IPS-11a (cell line): Measurements from ENCODE around the gene ACSF2.

Source experiments
- H3K4me3 ChIP-seq: one replicate; pipeline ENCODE4 v1.5.1; 2013; ENCODE audit warnings: low read depth, low read length, control low read depth

Gene ACSF2

GRCh38 chr17:50476545-50477315 is 50.7 kb downstream of the ACSF2 start:
- no peak overlapping the region for H3K4me3 ChIP-seq

- no peak overlapping the region for H3K4me3 ChIP-seq
These were observed 52.0 kb downstream of the ACSF2 start for GRCh38 chr17:50477976-50478375.

DNA sequence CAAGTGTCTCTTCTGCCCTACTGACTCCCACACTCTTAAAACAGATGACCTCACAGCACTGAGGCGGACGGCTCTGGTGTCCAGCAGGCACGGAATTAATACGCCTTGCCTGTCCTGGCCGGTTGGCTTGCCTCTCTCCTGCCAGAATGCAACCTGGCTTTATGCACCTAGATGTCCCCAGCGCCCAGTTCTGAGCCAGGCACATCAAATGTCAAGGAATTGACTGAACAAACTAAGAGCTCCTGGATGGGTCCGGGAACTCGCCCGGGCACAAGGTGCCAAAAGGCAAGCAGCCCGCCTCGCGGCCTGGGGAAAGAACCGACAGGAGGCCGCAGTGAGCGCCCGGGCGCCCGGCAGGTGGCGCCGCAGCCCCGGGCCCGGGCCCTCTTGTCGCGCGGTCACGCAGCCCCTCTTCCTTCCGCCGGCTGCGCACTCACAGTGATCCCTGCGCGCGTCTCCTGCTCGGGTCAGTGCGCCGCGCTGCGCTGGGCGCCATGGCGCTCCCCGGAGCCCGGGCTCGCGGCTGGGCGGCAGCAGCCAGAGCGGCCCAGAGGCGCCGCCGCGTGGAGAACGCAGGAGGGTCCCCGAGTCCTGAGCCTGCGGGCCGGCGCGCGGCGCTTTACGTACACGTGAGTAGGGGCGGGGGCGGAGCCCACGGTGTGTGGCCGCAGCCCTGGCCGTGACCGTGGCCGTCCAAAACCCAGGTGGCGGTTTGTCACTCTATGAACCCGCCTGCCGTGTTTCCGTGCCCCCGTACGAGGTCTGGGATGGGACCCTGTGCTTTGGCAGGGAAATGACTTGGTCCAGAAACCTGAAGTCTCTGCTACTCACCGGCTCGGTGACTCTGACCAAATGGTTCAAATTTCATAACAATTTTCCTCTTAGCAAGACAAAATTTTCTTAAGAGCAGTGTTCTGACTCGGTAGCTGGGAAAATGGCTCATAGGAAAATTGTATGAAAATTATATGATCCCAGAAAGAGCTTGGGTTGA is 52.7 kb downstream of the ACSF2 start, which contains the start of gene RSAD1:
Gene RSAD1 (plus strand): TSS at position 470 of the 991 bp plus-strand sequence. CDS start 25 bp downstream, at position 495.
- H3K4me3 ChIP-seq, result peak within 1 kb of the TSS; percentile 78

DNA sequence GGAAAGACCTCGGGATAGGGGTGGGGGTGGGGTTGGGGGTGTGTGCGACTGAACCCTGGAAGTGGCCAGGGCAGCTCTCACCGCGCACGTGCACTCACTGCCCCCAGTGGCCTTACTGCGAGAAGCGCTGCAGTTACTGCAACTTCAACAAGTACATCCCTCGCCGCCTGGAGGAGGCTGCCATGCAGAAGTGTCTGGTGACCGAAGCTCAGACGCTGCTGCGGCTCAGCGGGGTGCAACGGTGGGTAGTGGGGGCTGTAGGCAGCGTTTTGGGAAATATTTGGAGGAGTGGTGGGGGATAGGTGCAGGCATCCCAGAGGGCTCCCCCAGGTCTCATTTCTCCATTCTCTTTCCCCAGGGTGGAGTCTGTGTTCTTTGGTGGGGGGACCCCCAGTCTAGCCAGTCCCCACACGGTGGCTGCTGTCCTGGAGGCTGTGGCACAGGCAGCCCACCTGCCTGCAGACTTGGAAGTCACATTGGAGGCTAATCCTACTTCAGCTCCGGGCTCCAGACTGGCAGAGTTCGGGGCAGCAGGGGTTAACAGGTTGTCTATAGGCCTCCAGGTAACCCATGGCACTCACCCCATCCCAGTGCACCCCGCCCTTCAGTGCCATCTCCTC is 53.6 kb downstream of the ACSF2 start:
- no peak overlapping the region for H3K4me3 ChIP-seq

GRCh38 chr17:50480142-50480764 is 54.2 kb downstream of the ACSF2 start:
- no peak overlapping the region for H3K4me3 ChIP-seq

DNA sequence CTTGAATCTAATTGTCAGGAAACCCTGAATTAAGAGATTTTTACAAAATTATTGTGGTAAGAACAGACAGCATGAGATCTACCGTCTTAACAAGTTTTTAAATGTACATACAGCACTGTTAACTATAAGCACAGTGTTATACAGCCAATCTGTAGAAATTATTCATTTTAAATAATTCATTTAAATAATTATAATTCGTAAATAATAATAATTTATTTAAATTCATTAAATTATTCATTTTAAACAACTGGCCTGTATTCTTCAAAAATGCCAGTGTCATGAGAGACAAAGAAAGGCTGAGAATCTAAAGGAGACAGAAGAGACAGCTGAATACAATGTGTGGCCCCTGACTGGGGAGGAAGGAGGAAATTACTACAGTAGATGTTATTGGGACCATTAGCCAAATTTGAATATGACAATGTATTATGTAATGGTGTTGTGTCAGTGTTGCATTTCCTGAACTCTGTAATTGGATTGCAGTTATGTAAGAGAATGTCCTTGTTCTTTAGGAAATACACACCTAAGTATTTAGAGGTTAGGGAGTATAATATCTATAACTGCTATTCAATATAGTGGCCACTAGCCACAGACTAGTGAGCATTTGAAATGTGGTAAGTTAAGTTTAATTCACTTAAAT is 55.0 kb downstream of the ACSF2 start:
- no peak overlapping the region for H3K4me3 ChIP-seq

- no peak overlapping the region for H3K4me3 ChIP-seq
These were observed 55.6 kb downstream of the ACSF2 start for GRCh38 chr17:50481648-50482047.

- H3K4me3 ChIP-seq, result no peak overlapping the region
These were observed 56.1 kb downstream of the ACSF2 start for GRCh38 chr17:50482110-50482509.

- no peak overlapping the region for H3K4me3 ChIP-seq
These were observed 56.5 kb downstream of the ACSF2 start for GRCh38 chr17:50482516-50482915.

DNA sequence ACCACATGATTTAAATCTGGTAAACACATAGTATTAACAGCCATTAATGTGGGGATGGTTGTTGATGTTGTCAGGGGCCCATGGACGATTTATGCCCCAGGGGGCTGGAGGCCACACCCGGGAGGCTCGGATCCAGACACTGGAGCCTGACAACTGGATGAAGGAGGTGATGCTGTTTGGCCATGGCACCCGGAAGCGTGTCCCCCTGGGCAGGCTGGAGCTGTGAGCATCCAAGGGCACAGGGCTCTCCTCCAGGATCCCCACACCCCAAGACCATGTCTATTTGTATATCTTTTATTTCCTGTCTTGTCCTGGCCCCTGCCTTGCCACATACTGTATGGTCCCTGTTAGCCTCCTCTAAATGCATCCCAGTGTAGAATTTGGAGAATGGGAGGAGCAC is 57.2 kb downstream of the ACSF2 start:
- no peak overlapping the region for H3K4me3 ChIP-seq

DNA sequence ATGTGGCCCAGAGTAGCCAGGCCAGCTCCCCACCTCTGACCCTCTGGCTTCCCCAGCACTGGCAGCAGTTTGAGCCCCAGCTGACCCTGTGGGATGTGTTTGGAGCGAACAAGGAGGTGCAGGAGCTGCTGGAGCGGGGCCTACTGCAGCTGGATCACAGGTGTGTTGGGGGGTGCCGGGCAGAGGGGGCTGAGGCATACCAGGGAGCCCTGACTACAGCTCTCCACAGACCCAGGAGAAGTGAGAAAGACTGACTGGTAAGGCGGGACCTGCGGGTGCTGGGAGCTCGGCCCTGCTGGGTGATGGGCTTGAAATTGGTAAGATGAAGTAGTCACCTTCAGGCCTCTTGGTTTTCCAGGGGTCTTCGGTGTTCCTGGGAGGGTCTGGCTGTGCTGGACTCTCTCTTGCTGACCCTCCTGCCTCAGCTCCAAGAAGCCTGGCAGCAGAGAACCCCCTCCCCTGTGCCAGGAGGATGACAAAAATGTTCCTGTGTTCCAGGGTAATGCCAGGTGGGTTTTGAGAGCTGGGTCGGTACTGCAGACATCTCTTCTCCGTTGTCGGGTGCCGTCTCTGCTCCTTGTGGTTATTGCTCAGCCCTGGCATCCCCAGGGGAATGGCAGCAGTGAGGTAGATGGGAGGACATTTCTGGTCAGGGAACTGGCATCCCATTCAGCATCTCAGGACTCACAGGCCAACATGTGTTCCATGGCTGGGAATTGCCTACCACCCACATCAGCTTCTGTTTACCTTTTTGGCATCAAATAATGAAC is 58.6 kb downstream of the ACSF2 start:
- no peak overlapping the region for H3K4me3 ChIP-seq

- H3K4me3 ChIP-seq, result no peak overlapping the region
These were observed 61.4 kb downstream of the ACSF2 start for GRCh38 chr17:50487213-50488096.

GRCh38 chr17:50488880-50489279 is 62.9 kb downstream of the ACSF2 start:
- H3K4me3 ChIP-seq, result no peak overlapping the region

- H3K4me3 ChIP-seq, result no peak overlapping the region
These were observed 65.5 kb downstream of the ACSF2 start for GRCh38 chr17:50491505-50491904.

DNA sequence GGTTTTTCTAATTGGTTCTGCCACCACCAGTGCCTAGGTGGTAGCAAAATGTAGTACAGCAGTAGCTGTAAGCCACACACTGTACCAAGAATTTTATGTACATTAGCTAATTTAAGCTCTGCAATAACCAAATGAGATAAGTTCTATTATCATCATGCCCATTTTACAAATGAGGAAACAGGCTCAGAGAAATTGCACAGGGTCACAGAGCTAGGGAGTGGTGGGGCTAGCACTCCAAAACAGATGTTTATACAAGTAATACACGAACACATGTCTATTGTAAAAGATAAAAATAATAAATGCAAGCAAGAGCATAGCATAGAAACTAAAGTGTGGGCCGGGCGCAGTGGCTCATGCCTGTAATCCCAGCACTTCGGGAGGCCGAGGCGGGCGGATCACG is 66.2 kb downstream of the ACSF2 start:
- H3K4me3 ChIP-seq, result no peak overlapping the region

- no peak overlapping the region for H3K4me3 ChIP-seq
These were observed 67.7 kb downstream of the ACSF2 start for GRCh38 chr17:50493744-50494143.

DNA sequence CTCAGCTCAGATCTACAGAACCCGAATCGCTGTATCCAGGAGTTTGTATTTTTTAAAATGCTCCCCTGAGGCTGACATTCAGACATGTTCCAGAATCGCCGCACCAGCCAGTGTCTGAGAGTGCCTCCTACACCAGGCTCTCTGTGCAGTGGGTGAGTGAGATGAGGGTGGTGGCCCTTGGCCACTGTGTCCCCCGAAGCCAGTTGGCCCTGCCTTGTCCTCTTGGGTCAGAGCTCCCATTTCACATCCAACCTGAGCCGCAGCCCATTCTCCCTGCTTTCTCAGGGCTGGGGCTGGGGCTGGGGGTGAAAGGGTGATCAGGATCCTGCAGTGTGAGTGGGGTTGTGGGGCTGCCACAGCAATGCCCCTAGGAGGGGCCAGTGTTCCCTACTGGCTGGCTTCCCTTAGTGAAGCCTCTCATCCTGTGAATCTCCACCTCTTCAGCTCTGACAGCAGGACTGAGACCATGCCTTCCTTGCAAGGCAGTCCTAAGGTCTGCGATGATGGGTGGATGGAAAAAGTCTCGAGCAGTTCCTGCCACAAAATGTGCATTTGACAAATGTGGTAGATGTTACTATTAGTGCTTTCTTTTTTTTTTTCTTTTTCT is 69.3 kb downstream of the ACSF2 start:
- H3K4me3 ChIP-seq, result no peak overlapping the region

DNA sequence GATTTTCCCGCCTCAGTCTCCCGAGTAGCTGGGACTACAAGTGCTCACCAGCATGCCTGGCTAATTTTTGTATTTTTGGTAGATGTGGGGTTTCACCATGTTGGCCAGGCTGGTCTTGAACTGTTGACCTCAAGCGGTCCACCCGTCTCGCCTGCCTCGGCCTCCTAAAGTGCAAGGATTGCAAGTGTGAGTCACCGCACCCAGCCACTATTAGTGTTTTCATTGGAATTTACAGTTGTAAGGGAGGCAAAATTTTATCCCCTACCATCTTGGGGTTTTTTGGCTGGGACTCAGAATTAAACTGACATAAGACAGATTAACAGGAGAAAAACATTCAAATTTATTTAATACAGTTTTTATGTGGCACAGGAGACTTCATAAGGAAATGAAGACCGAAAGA is 69.9 kb downstream of the ACSF2 start:
- no peak overlapping the region for H3K4me3 ChIP-seq
